ENCODE data around the gene DOCK3.
"Not testable (repeated sequence)": the region's sequence is repeated elsewhere in the genome, so short reads cannot be mapped to it uniquely, and the experiment has no call there.

- TF ChIP-seq CTCF (conservative IDR thresholded peaks at IDR 0.05 in 1 of 2, IDR thresholded peaks at IDR 0.05 in 1 of 2; ENCODE audit: extremely low read depth in 1 of 2, insufficient read depth in 1 of 2, low read depth in 1 of 2, low read length in 2 of 2); EZH2 (IDR thresholded peaks at IDR 0.05; ENCODE audit: borderline replicate concordance, low read length): not testable (repeated sequence)
Measured at GRCh38 chr3:50978586-50978985, 303.9 kb downstream of the DOCK3 start.

Measured in mammary epithelial cell (primary cell).